GM18505 (cell line): ENCODE data around the gene CDK5RAP1.
"Not testable (repeated sequence)": the region's sequence is repeated elsewhere in the genome, so short reads cannot be mapped to it uniquely, and the experiment has no call there.

ENCODE experiments used
- ATAC-seq: cut with Tn5 transposase; IDR thresholded peaks from one replicate; pipeline ENCODE4 v1.9.1; 2021; ENCODE audit not compliant: unreplicated experiment
- POLR2A ChIP-seq: IDR thresholded peaks from 4 replicates; pipeline ENCODE4 v1.6.1; 2011; ENCODE audit warnings: borderline replicate concordance; ENCODE audit not compliant: insufficient read depth, insufficient read length; ENCODE audit errors: extremely low read depth

Gene CDK5RAP1

GRCh38 chr20:33410081-33410742 lies 8.9 kb upstream of the CDK5RAP1 start:
- no peak for ATAC-seq
- no peak for TF ChIP-seq POLR2A

GRCh38 chr20:33408716-33409654 lies 7.7 kb upstream of the CDK5RAP1 start:
- ATAC-seq = no peak
- TF ChIP-seq POLR2A = no peak

GRCh38 chr20:33408313-33408712 lies 7.0 kb upstream of the CDK5RAP1 start:
- TF ChIP-seq POLR2A = no peak
- no peak for ATAC-seq

GRCh38 chr20:33407796-33408195 lies 6.5 kb upstream of the CDK5RAP1 start:
- no peak for ATAC-seq
- no peak for TF ChIP-seq POLR2A

- no peak for TF ChIP-seq POLR2A
- no peak for ATAC-seq
These were observed 5.9 kb upstream of the CDK5RAP1 start for GRCh38 chr20:33407251-33407650.

- no peak for TF ChIP-seq POLR2A
- no peak for ATAC-seq
These were observed 3.0 kb upstream of the CDK5RAP1 start for GRCh38 chr20:33404281-33404680.

GRCh38 chr20:33401921-33402369 lies 626 bp upstream of the CDK5RAP1 start:
- TF ChIP-seq POLR2A = no peak
- no peak for ATAC-seq

- ATAC-seq = peak; percentile 33
- TF ChIP-seq POLR2A = no peak
These were observed 521 bp downstream of the CDK5RAP1 start for GRCh38 chr20:33400812-33401183.

- no peak for TF ChIP-seq POLR2A
- no peak for ATAC-seq
These were observed 1.4 kb downstream of the CDK5RAP1 start for GRCh38 chr20:33399924-33400323.

GRCh38 chr20:33394718-33395117 lies 6.6 kb downstream of the CDK5RAP1 start:
- ATAC-seq = no peak

GRCh38 chr20:33393609-33394008 lies 7.7 kb downstream of the CDK5RAP1 start:
- no peak for TF ChIP-seq POLR2A
- ATAC-seq = no peak

More at GRCh38 chr20:33394718-33395117, 6.6 kb downstream of the CDK5RAP1 start:
- no peak for TF ChIP-seq POLR2A

- ATAC-seq = no peak
- no peak for TF ChIP-seq POLR2A
These were observed 9.4 kb downstream of the CDK5RAP1 start for GRCh38 chr20:33391722-33392415.

- not testable (repeated sequence) for ATAC-seq
These were observed 12.0 kb downstream of the CDK5RAP1 start for GRCh38 chr20:33389326-33389725.
